K562 (cell line): Measurements from ENCODE around the gene BOLA3. TPM values are rescaled to one million over a fixed set of nuclear protein-coding genes. Genes with fewer than 3 reads are reported as not detected.

ENCODE experiments used
- ATF1 ChIP-seq, 2 experiments: fragments of 450-650 bp in 1 of 2; IDR thresholded peaks; 2 replicates each; pipeline ENCODE4 v1.6.1; 2016; ENCODE audit warnings: missing compliant biosample characterization in 1 of 2, missing genetic modification characterization in 1 of 2
- BRD9 ChIP-seq: fragments of 450-650 bp; IDR thresholded peaks from 2 replicates; pipeline ENCODE4 v1.6.1; 2018; ENCODE audit warnings: low read depth; ENCODE audit not compliant: partially characterized antibody
- ELF4 ChIP-seq: fragments of 450-650 bp; formaldehyde crosslinking; IDR thresholded peaks from 2 replicates; pipeline ENCODE4 v1.4.0; 2022; ENCODE audit warnings: missing genetic modification characterization
- KLF16 ChIP-seq: IDR thresholded peaks from 2 replicates; pipeline ENCODE4 v1.6.1; 2016; ENCODE audit warnings: antibody characterized with exemption
- LARP7 ChIP-seq: fragments of 450-650 bp; IDR thresholded peaks from 2 replicates; pipeline ENCODE4 v1.6.1; 2016
- MGA ChIP-seq: fragments of 450-650 bp; IDR thresholded peaks from 2 replicates; pipeline ENCODE4 v1.6.1; 2016; ENCODE audit warnings: mild to moderate bottlenecking, moderate library complexity
- MYBL2 ChIP-seq, 2 experiments: fragments of 450-650 bp in 1 of 2; sonication (generic) in 1 of 2; formaldehyde crosslinking in 1 of 2; IDR thresholded peaks; 2 replicates each; pipeline versions ENCODE4 v1.6.1 to v1.8.1; 2017 to 2022; ENCODE audit warnings: borderline replicate concordance in 1 of 2, inconsistent platforms in 1 of 2, low read depth in 1 of 2, mild to moderate bottlenecking in 1 of 2, missing genetic modification reagents in 1 of 2, moderate library complexity in 1 of 2
- NFIX ChIP-seq: fragments of 250-450 bp; sonication (Bioruptor Pico); IDR thresholded peaks from 2 replicates; pipeline ENCODE4 v1.4.0; 2020; ENCODE audit warnings: low read depth, mild to moderate bottlenecking, moderate library complexity
- PHF8 ChIP-seq: fragments of 200-600 bp; sonication (generic); IDR thresholded peaks from 2 replicates; pipeline ENCODE4 v1.6.1; 2012; ENCODE audit warnings: mixed run types, mild to moderate bottlenecking, inconsistent platforms, low read length, moderate library complexity, borderline replicate concordance
- POLR2H ChIP-seq: IDR thresholded peaks from 2 replicates; pipeline ENCODE4 v1.6.1; 2016; ENCODE audit warnings: missing genetic modification characterization, low read depth, mild to moderate bottlenecking, control low read depth, missing compliant biosample characterization, moderate library complexity
- SAP30 ChIP-seq: fragments of 200-600 bp; sonication (generic); IDR thresholded peaks from 2 replicates; pipeline ENCODE4 v1.6.1; 2012; ENCODE audit warnings: borderline replicate concordance, low read depth, mild to moderate bottlenecking, moderate library complexity, low read length, control low read depth, inconsistent platforms; ENCODE audit not compliant: insufficient read depth, poor library complexity, severe bottlenecking
- STAT5B ChIP-seq: fragments of 250-450 bp; sonication (Bioruptor Pico); IDR thresholded peaks from 2 replicates; pipeline ENCODE4 v1.8.0; 2021; ENCODE audit warnings: mild to moderate bottlenecking, inconsistent platforms
- TGIF2 ChIP-seq: sonication (generic); formaldehyde crosslinking; IDR thresholded peaks from 2 replicates; pipeline ENCODE4 v1.8.1; 2022; ENCODE audit warnings: mild to moderate bottlenecking, missing genetic modification reagents, moderate library complexity
- TRIM25 ChIP-seq: fragments of 450-650 bp; IDR thresholded peaks from 2 replicates; pipeline ENCODE4 v1.7.0; 2016; ENCODE audit warnings: borderline replicate concordance
- ZC3H8 ChIP-seq: fragments of 450-650 bp; IDR thresholded peaks from 2 replicates; pipeline ENCODE4 v1.6.1; 2017
- ZNF316 ChIP-seq: fragments of 450-650 bp; IDR thresholded peaks from 2 replicates; pipeline ENCODE4 v1.6.1; 2016
- ZNF76 ChIP-seq: fragments of 250-450 bp; sonication (Bioruptor Pico); IDR thresholded peaks from 2 replicates; pipeline ENCODE4 v1.4.0; 2020; ENCODE audit warnings: mild to moderate bottlenecking, moderate library complexity, borderline replicate concordance
- polyA plus RNA-seq, 8 experiments: library from polyadenylated mRNA; depleted of rRNA in 4 of 8; stranded (reverse) in 5 of 8; unstranded in 3 of 8; fragments of >200 nt; fragmentation: Nextera tagmentation in 2 of 8; fragmentation: Illumina TruSeq in 1 of 8; extraction: Ambion mirVana in 2 of 8; extraction: Trizol in 1 of 8; gene quantifications; 2 replicates each; pipeline versions ENCODE4 v1.2.1 to v1.2.3, GENCODE V29; 2011 to 2014; ENCODE audit warnings: inconsistent platforms in 1 of 8, missing spikeins in 1 of 8
- total RNA-seq, 7 experiments: library from RNA; depleted of rRNA in 6 of 7; stranded (reverse); fragments of >200 nt in 6 of 7; fragmentation: Illumina TruSeq in 2 of 7; extraction: Trizol in 2 of 7; gene quantifications; 2 replicates each; pipeline versions ENCODE4 v1.2.1 to v1.2.3, GENCODE V29; 2011 to 2021; ENCODE audit warnings: low replicate concordance in 1 of 7

The BOLA3 gene
- total and polyA plus RNA-seq, 9 of the 15 experiments (the other 6 are each of a cell fraction or from before 2014, with no cell fraction given), result 149 to 619 (median 255) TPM

- TF ChIP-seq ZNF316, result peak; percentile 96
- TF ChIP-seq ATF1 (CRISPR knock-in tag; IDR thresholded peaks at IDR 0.05), result no peak
- no peak for TF ChIP-seq ATF1 (tag; IDR thresholded peaks at IDR 0.05)
- no peak for TF ChIP-seq NFIX
- TF ChIP-seq TRIM25, result no peak
- TF ChIP-seq LARP7, result no peak
- no peak for TF ChIP-seq ELF4 (CRISPR knock-in tag)
- TF ChIP-seq KLF16, result no peak; the same call in 1 of the 2 replicates
- TF ChIP-seq PHF8, result no peak
- TF ChIP-seq TGIF2 (CRISPR knock-in tag), result no peak
- no peak for TF ChIP-seq MYBL2 (IDR thresholded peaks at IDR 0.05; ENCODE audit: low read depth)
- no peak for TF ChIP-seq MYBL2 (CRISPR knock-in tag; IDR thresholded peaks at IDR 0.05; ENCODE audit: borderline replicate concordance)
- no peak for TF ChIP-seq POLR2H (tag)
- no peak for TF ChIP-seq STAT5B (CRISPR knock-in tag)
- TF ChIP-seq SAP30, result no peak
- no peak for TF ChIP-seq MGA
- TF ChIP-seq ZNF76 (CRISPR knock-in tag), result no peak
- peak; percentile 33 for TF ChIP-seq BRD9
- no peak for TF ChIP-seq ZC3H8
Observed at GRCh38 chr2:74181739-74182138, 34.0 kb upstream of the BOLA3 start (continued).
